HepG2 (cell line): ENCODE data around the gene TNFRSF11A. TPM values are rescaled to one million over a fixed set of nuclear protein-coding genes. Genes with fewer than 3 reads are reported as not detected.
A peak's percentile ranks its signal among the peaks of the same experiment; 100 is the strongest.

Experiments used
- CBX5 ChIP-seq: sonication (generic); formaldehyde crosslinking; IDR thresholded peaks from 2 replicates; pipeline ENCODE4 v1.4.0; 2020; ENCODE audit warnings: missing genetic modification reagents, borderline replicate concordance
- GTF2F1 ChIP-seq: fragments of 150-350 bp; IDR thresholded peaks from 2 replicates; pipeline ENCODE4 v1.6.1; 2014; ENCODE audit warnings: low read length
- MAF1 ChIP-seq: sonication (generic); formaldehyde crosslinking; IDR thresholded peaks from 2 replicates; pipeline ENCODE4 v1.5.0; 2020; ENCODE audit warnings: missing genetic modification reagents, borderline replicate concordance
- MAFG ChIP-seq: sonication (generic); formaldehyde crosslinking; IDR thresholded peaks from 2 replicates; pipeline ENCODE4 v1.5.1; 2020; ENCODE audit warnings: mild to moderate bottlenecking, missing genetic modification reagents
- MBNL3 ChIP-seq: fragments of 250-450 bp; sonication (Bioruptor Pico); conservative IDR thresholded peaks from 2 replicates; pipeline ENCODE4 v1.8.0; 2022; ENCODE audit warnings: mild to moderate bottlenecking, inconsistent platforms
- MTF2 ChIP-seq: sonication (generic); formaldehyde crosslinking; IDR thresholded peaks from 2 replicates; pipeline ENCODE4 v1.5.0; 2020; ENCODE audit warnings: missing genetic modification reagents, borderline replicate concordance
- RBM39 ChIP-seq: fragments of 200-400 bp; formaldehyde crosslinking; IDR thresholded peaks from one replicate; pipeline ENCODE4 v1.6.1; 2018; ENCODE audit warnings: antibody characterized with exemption, mild to moderate bottlenecking, low read depth, low read length; ENCODE audit not compliant: poor library complexity, severe bottlenecking
- REL ChIP-seq: sonication (generic); formaldehyde crosslinking; conservative IDR thresholded peaks from 2 replicates; pipeline ENCODE4 v1.8.0; 2022; ENCODE audit warnings: mild to moderate bottlenecking, missing genetic modification reagents, moderate library complexity
- SAP130 ChIP-seq: IDR thresholded peaks from 2 replicates; pipeline ENCODE4 v1.6.1; 2016; ENCODE audit warnings: low read depth
- SIN3A ChIP-seq: IDR thresholded peaks from 2 replicates; pipeline ENCODE4 v1.6.1; 2011; ENCODE audit warnings: low read depth, mild to moderate bottlenecking, control low read depth, low read length, borderline replicate concordance
- SOX6 ChIP-seq, 2 experiments: fragments of 450-650 bp in 1 of 2; sonication (generic) in 1 of 2; formaldehyde crosslinking in 1 of 2; IDR thresholded peaks; 2 replicates each; pipeline versions ENCODE4 v1.4.0 to v1.6.1; 2017 to 2020; ENCODE audit warnings: antibody characterized with exemption in 1 of 2, mild to moderate bottlenecking in 1 of 2, missing genetic modification reagents in 1 of 2
- STAT5B ChIP-seq: sonication (generic); formaldehyde crosslinking; IDR thresholded peaks from 2 replicates; pipeline ENCODE4 v1.4.0; 2020; ENCODE audit warnings: missing genetic modification reagents
- ZFP36L1 ChIP-seq: sonication (generic); formaldehyde crosslinking; IDR thresholded peaks from 2 replicates; pipeline ENCODE4 v1.8.0; 2022; ENCODE audit warnings: mild to moderate bottlenecking, missing genetic modification reagents, moderate library complexity
- ZNF17 ChIP-seq: sonication (generic); formaldehyde crosslinking; IDR thresholded peaks from 2 replicates; pipeline ENCODE4 v1.5.0; 2020; ENCODE audit warnings: mild to moderate bottlenecking, missing genetic modification reagents
- ZNF256 ChIP-seq: sonication (generic); formaldehyde crosslinking; conservative IDR thresholded peaks from 2 replicates; pipeline ENCODE4 v1.4.0; 2020; ENCODE audit warnings: missing genetic modification reagents
- polyA plus RNA-seq, 8 experiments: library from polyadenylated mRNA; depleted of rRNA in 3 of 8; stranded (reverse) in 7 of 8; unstranded in 1 of 8; fragments of >200 nt; fragmentation: Illumina TruSeq in 4 of 8; extraction: Trizol in 4 of 8; gene quantifications; 2 replicates each; pipeline versions ENCODE4 v1.2.1 to v1.2.3, GENCODE V29; 2011 to 2016; ENCODE audit warnings: low read depth in 4 of 8, missing spikeins in 1 of 8, mixed read lengths in 1 of 8; ENCODE audit not compliant: insufficient read depth in 1 of 8
- total RNA-seq, 5 experiments: library from RNA; depleted of rRNA; stranded (reverse); fragments of >200 nt; fragmentation: Illumina TruSeq; extraction: Trizol; gene quantifications; 2 replicates each; pipeline ENCODE4 v1.2.3, GENCODE V29; 2016; ENCODE audit warnings: low read depth in 1 of 5
- TF ChIP-seq, protein P1 (sequence below): sonication (generic); formaldehyde crosslinking; IDR thresholded peaks from 2 replicates; pipeline ENCODE4 v1.4.0; 2020; ENCODE audit warnings: missing genetic modification reagents
- TF ChIP-seq, protein P2 (sequence below): IDR thresholded peaks from 2 replicates; pipeline ENCODE4 v1.6.1; 2016; ENCODE audit warnings: low read depth, missing genetic modification reagents, missing compliant biosample characterization

The TNFRSF11A gene
- total and polyA plus RNA-seq, 2 of the 13 experiments (the other 11 are each of a cell fraction or from before 2014, with no cell fraction given) = 4.6 to 6.4 TPM

DNA sequence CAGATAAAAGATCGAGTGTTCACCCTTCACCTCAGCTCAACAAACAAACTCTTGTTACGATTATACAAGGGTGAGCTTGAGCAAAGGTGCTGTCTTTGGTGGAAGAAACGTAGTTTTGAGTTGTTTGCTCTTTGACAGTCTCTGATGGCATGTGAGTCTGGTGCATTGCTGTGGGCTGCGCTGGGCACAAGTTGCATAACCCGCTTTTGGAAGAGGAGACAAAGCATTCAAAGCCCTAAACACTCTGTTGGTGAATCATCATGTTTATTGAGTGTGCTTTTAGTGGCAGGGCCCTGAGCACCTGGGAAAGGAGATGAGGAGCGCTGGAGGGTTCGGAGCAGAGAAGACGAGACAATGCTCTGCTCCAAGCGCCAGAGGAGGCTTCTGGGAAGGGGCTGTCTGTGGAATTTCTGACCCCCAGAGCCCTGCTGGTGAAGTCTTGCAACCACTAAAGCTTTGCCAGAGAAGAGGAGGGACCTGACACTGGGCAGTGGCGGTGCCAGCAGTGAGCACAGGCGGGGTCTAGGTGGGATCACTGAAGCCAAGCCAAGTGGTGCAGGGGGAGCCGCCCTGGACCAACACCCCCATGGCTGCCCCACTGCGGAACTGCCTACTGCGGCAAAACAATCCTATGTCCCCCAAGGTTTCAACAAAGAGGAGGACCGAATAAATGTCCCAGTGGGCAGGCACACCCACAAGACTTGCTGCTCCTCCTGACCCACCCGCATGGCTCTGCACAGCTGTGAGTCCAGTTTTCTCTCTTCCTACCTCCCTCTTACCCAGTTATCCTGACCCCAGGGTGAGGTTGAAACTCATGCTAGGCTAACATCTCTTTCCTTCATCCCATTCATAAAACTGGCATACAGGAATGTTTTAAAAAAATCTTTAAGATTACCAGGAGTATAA lies 64.0 kb downstream of the TNFRSF11A start (continued):
- no peak for TF ChIP-seq GTF2F1
- TF ChIP-seq, protein P1, sequence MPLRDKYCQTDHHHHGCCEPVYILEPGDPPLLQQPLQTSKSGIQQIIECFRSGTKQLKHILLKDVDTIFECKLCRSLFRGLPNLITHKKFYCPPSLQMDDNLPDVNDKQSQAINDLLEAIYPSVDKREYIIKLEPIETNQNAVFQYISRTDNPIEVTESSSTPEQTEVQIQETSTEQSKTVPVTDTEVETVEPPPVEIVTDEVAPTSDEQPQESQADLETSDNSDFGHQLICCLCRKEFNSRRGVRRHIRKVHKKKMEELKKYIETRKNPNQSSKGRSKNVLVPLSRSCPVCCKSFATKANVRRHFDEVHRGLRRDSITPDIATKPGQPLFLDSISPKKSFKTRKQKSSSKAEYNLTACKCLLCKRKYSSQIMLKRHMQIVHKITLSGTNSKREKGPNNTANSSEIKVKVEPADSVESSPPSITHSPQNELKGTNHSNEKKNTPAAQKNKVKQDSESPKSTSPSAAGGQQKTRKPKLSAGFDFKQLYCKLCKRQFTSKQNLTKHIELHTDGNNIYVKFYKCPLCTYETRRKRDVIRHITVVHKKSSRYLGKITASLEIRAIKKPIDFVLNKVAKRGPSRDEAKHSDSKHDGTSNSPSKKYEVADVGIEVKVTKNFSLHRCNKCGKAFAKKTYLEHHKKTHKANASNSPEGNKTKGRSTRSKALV (CRISPR knock-in tag) = no peak
- TF ChIP-seq, protein P2, sequence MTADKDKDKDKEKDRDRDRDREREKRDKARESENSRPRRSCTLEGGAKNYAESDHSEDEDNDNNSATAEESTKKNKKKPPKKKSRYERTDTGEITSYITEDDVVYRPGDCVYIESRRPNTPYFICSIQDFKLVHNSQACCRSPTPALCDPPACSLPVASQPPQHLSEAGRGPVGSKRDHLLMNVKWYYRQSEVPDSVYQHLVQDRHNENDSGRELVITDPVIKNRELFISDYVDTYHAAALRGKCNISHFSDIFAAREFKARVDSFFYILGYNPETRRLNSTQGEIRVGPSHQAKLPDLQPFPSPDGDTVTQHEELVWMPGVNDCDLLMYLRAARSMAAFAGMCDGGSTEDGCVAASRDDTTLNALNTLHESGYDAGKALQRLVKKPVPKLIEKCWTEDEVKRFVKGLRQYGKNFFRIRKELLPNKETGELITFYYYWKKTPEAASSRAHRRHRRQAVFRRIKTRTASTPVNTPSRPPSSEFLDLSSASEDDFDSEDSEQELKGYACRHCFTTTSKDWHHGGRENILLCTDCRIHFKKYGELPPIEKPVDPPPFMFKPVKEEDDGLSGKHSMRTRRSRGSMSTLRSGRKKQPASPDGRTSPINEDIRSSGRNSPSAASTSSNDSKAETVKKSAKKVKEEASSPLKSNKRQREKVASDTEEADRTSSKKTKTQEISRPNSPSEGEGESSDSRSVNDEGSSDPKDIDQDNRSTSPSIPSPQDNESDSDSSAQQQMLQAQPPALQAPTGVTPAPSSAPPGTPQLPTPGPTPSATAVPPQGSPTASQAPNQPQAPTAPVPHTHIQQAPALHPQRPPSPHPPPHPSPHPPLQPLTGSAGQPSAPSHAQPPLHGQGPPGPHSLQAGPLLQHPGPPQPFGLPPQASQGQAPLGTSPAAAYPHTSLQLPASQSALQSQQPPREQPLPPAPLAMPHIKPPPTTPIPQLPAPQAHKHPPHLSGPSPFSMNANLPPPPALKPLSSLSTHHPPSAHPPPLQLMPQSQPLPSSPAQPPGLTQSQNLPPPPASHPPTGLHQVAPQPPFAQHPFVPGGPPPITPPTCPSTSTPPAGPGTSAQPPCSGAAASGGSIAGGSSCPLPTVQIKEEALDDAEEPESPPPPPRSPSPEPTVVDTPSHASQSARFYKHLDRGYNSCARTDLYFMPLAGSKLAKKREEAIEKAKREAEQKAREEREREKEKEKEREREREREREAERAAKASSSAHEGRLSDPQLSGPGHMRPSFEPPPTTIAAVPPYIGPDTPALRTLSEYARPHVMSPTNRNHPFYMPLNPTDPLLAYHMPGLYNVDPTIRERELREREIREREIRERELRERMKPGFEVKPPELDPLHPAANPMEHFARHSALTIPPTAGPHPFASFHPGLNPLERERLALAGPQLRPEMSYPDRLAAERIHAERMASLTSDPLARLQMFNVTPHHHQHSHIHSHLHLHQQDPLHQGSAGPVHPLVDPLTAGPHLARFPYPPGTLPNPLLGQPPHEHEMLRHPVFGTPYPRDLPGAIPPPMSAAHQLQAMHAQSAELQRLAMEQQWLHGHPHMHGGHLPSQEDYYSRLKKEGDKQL (CRISPR knock-in tag) = no peak
- no peak for TF ChIP-seq ZNF256
- TF ChIP-seq CBX5 (CRISPR knock-in tag) = peak; percentile 35; the same call in 1 of the 2 replicates
- no peak for TF ChIP-seq MAF1 (CRISPR knock-in tag)
- no peak for TF ChIP-seq MTF2 (CRISPR knock-in tag)
- TF ChIP-seq ZFP36L1 (CRISPR knock-in tag) = 0 out of 2 replicates have a peak, but pooled peaks have one; percentile 37
- TF ChIP-seq ZNF17 (CRISPR knock-in tag) = no peak
- TF ChIP-seq RBM39 = no peak
- TF ChIP-seq MAFG (CRISPR knock-in tag) = no peak
- no peak for TF ChIP-seq SOX6 (IDR thresholded peaks at IDR 0.05)
- peak; percentile 84 for TF ChIP-seq SOX6 (CRISPR knock-in tag; IDR thresholded peaks at IDR 0.05)
- TF ChIP-seq REL (CRISPR knock-in tag) = no peak
- TF ChIP-seq MBNL3 (CRISPR knock-in tag) = no peak
- TF ChIP-seq SIN3A = no peak
- TF ChIP-seq STAT5B (CRISPR knock-in tag) = no peak
- peak; percentile 58 for TF ChIP-seq SAP130 (CRISPR knock-in tag)
